Activated B cell treated with CpG ODN at 0.5 μM for 24 hours (primary cell): ENCODE results near the gene CYB561. TPM values are rescaled to one million over a fixed set of nuclear protein-coding genes. Genes with fewer than 3 reads are reported as not detected.

Experiments used
- ATAC-seq: fragments of 200-7000 bp; cut with Tn5 transposase; one replicate; pipeline ENCODE4 v1.10.0; 2021; ENCODE audit warnings: low read depth, mild to moderate bottlenecking, moderate library complexity
- CTCF ChIA-PET: fragments of 350-600 bp; sonication (Branson Sonifier 250); formaldehyde crosslinking; loops from one replicate; lab custom pipeline; 2021; ENCODE audit warnings: antibody characterized with exemption; lab: Charles Lee
- POLR2A ChIA-PET: fragments of 350-600 bp; sonication (Branson Sonifier 250); formaldehyde crosslinking; loops from one replicate; lab custom pipeline; 2021; ENCODE audit warnings: antibody characterized with exemption; lab: Charles Lee
- DNase-seq: peaks from one replicate; pipeline ENCODE4 v3.0.0; 2022
- H3K27ac Mint-ChIP-seq: one replicate; pipeline ENCODE4 v1.8.0; 2020; ENCODE audit warnings: mixed read lengths
- H3K27me3 Mint-ChIP-seq: one replicate; pipeline ENCODE4 v1.8.0; 2021; ENCODE audit warnings: mixed read lengths
- H3K36me3 Mint-ChIP-seq: one replicate; pipeline ENCODE4 v1.8.0; 2021; ENCODE audit warnings: low read depth, mixed read lengths
- H3K4me1 Mint-ChIP-seq: one replicate; pipeline ENCODE4 v1.8.0; 2021; ENCODE audit warnings: mixed read lengths
- H3K4me3 Mint-ChIP-seq: one replicate; pipeline ENCODE4 v1.8.0; 2020; ENCODE audit warnings: mild to moderate bottlenecking, mixed read lengths
- H3K9me3 Mint-ChIP-seq: one replicate; pipeline ENCODE4 v1.8.0; 2020; ENCODE audit warnings: mixed read lengths
- intact Hi-C: fragments of 100-400 bp; cut with micrococcal nuclease; formaldehyde crosslinking; loops from one replicate; pipeline ENCODE4 v1.15.1; 2024
- total RNA-seq: library from RNA; stranded (reverse); gene quantifications from 2 replicates; pipeline ENCODE4 v1.2.3, GENCODE V29; 2022
- TF ChIP-seq, protein P1 (sequence below): fragments of 200-600 bp; IDR thresholded peaks from one replicate; pipeline ENCODE4 v1.8.0; 2022; ENCODE audit warnings: antibody characterized with exemption, mild to moderate bottlenecking

CYB561 gene
- total RNA-seq, 1 donor from 2014 or later = 18.9 TPM

- TF ChIP-seq, protein P1, sequence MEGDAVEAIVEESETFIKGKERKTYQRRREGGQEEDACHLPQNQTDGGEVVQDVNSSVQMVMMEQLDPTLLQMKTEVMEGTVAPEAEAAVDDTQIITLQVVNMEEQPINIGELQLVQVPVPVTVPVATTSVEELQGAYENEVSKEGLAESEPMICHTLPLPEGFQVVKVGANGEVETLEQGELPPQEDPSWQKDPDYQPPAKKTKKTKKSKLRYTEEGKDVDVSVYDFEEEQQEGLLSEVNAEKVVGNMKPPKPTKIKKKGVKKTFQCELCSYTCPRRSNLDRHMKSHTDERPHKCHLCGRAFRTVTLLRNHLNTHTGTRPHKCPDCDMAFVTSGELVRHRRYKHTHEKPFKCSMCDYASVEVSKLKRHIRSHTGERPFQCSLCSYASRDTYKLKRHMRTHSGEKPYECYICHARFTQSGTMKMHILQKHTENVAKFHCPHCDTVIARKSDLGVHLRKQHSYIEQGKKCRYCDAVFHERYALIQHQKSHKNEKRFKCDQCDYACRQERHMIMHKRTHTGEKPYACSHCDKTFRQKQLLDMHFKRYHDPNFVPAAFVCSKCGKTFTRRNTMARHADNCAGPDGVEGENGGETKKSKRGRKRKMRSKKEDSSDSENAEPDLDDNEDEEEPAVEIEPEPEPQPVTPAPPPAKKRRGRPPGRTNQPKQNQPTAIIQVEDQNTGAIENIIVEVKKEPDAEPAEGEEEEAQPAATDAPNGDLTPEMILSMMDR = no peak
- ChIA-PET POLR2A (no interaction called here), CTCF (interaction anchor here (8.3 kb wide), 1 partner anchor 183 kb away, joined by 141 read pairs; no protein-coding TSS in a partner anchor)
- Mint-ChIP-seq H3K27ac (no peak overlapping the region), H3K36me3 (peaks cover 2% of the 10 kb centered on the region), H3K4me1 (peaks cover 13% of the 10 kb centered on the region), H3K9me3 (no peaks in the 10 kb centered on the region), H3K27me3 (peaks cover 9% of the 10 kb centered on the region), H3K4me3 (no peak overlapping the region)
- DNase-seq = no peak
- no peak for ATAC-seq
- intact Hi-C loops = no loop called here
Observed at GRCh38 chr17:63430223-63430622, 15.9 kb downstream of the CYB561 start.

GRCh38 chr17:63429766-63430165 lies 16.3 kb downstream of the CYB561 start:
- POLR2A ChIA-PET = interaction anchor here (0.6 kb wide), 1 partner anchor 189 kb away, joined by 6 read pairs; no protein-coding TSS in a partner anchor
- CTCF ChIA-PET = interaction anchor here (7.3 to 8.3 kb wide), 2 partner anchors 49 to 183 kb away, joined by 141 to 155 read pairs; partner anchors contain the start of gene ACE
- intact Hi-C loops = no loop called here
- Mint-ChIP-seq H3K4me1 (peaks cover 11% of the 10 kb centered on the region), H3K36me3 (peaks cover 2% of the 10 kb centered on the region), H3K27ac (no peak overlapping the region), H3K4me3 (no peak overlapping the region), H3K27me3 (peaks cover 9% of the 10 kb centered on the region), H3K9me3 (no peaks in the 10 kb centered on the region)
- ATAC-seq (no peak), DNase-seq (no peak)
- TF ChIP-seq, protein P1 = no peak

DNA sequence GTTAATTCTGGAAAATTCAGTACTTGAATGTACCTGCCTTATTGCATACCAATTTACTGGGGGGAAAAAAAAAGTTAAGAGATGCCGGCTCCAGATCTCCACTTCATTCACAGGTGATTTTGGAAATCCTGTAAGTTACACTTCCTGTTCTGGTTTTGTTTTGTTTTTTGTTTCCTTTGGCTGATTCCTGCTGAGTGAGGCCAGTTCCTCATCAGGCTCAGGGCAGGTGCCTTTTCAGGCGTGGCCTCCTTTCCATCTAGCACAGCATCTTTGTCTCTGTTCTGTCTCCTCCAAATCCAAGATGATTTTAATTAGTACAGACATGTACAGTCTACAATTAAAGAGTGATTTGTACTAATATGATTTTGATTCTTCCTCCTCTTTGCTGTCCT lies 19.2 kb downstream of the CYB561 start:
- DNase-seq (no peak), ATAC-seq (no peak)
- ChIA-PET CTCF (interaction anchor here (1.1 to 8.3 kb wide), 6 partner anchors 8 to 283 kb away, joined by 3 to 155 read pairs (median 20); partner anchors contain the start of genes ACE and MAP3K3), POLR2A (no interaction called here)
- Mint-ChIP-seq H3K27ac (no peak overlapping the region), H3K36me3 (no peaks in the 10 kb centered on the region), H3K4me3 (no peak overlapping the region), H3K9me3 (no peaks in the 10 kb centered on the region), H3K4me1 (peaks cover 8% of the 10 kb centered on the region), H3K27me3 (no peaks in the 10 kb centered on the region)
- intact Hi-C loops = no loop called here
- TF ChIP-seq, protein P1 = no peak

DNA sequence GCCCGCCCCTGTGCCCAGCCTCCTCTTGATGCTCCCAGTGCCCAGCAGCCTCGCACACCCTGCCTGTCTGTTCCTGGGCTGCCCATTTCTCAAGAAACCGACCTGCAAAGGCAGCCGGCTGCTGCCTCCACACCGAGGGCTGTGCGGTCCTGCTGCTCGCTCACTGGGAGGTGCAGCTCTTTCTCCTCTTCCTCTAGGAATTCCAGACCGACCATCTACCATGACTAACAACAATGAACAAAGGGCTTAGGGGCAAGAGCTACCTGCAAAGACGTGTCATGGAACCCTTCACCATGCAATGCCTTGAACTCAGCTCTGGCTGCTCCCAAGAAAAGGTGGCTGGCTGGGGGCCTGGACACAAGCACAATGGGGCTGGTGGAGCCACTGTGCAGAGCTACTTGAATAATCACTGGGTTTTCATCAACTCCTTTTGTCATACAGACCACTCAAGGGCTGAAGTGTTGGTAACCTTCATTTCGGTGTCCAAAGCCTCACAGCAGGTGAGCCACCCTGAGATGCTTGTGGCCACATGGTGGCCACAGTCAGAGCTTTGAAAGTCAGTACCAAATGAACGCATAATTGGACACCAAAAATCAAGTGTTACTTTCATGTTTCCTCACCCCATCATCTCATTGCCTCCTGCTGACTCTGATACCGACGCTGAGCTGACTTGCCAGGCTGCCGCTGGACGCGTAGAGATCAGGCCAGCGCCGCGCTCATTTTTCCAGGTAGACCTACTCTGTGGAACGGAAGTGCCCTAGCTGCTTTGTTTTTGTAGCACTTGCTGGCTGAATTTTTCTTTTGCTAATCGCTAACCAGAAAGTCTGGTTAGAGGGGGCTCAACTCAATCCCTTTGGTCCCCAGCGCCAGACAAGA lies 19.8 kb downstream of the CYB561 start:
- Mint-ChIP-seq H3K4me1 (peaks cover 8% of the 10 kb centered on the region), H3K4me3 (no peak overlapping the region), H3K27ac (no peak overlapping the region), H3K9me3 (no peaks in the 10 kb centered on the region), H3K36me3 (no peaks in the 10 kb centered on the region), H3K27me3 (peaks cover under 1% of the 10 kb centered on the region)
- DNase-seq (no peak), ATAC-seq (no peak)
- CTCF ChIA-PET = interaction anchor here (0.6 to 8.3 kb wide), 28 partner anchors 8 to 430 kb away, joined by 3 to 155 read pairs (median 5); partner anchors contain the start of genes ACE, CCDC47, DCAF7 and DDX42
- TF ChIP-seq, protein P1 = no peak
- POLR2A ChIA-PET = interaction anchor here (0.6 to 1.3 kb wide), 2 partner anchors 19 to 52 kb away, joined by 3 to 5 read pairs; no protein-coding TSS in a partner anchor
- intact Hi-C loops = no loop called here

- H3K27ac Mint-ChIP-seq = no peak overlapping the region
Observed at GRCh38 chr17:63425483-63425882, 20.6 kb downstream of the CYB561 start.

More at GRCh38 chr17:63425483-63425882, 20.6 kb downstream of the CYB561 start:
- ATAC-seq = peak; percentile 86
- POLR2A ChIA-PET = interaction anchor here (0.6 to 1.3 kb wide), 3 partner anchors 20 to 186 kb away, joined by 3 to 5 read pairs (median 3); no protein-coding TSS in a partner anchor
- peak; percentile 56 for DNase-seq
- peaks cover 2% of the 10 kb centered on the region for H3K27me3 Mint-ChIP-seq
- intact Hi-C loops = loop anchor here (1.0 kb wide), 5 partner anchors 54 to 410 kb away; no protein-coding TSS in a partner anchor
- CTCF ChIA-PET = interaction anchor here (0.6 to 8.3 kb wide), 27 partner anchors 9 to 348 kb away, joined by 3 to 155 read pairs (median 5); partner anchors contain the start of genes ACE, CCDC47, DCAF7 and DDX42
- peaks cover 8% of the 10 kb centered on the region for H3K4me1 Mint-ChIP-seq
- TF ChIP-seq, protein P1 = peak; percentile 96
- no peaks in the 10 kb centered on the region for H3K9me3 Mint-ChIP-seq
- no peak overlapping the region for H3K4me3 Mint-ChIP-seq
- H3K36me3 Mint-ChIP-seq = no peaks in the 10 kb centered on the region
